C4-2B (cell line): ENCODE measurements around the gene LBX2.

ENCODE experiments used
- ZFX ChIP-seq: fragments of 450-650 bp; IDR thresholded peaks from 2 replicates; pipeline ENCODE4 v1.6.1; 2017
- TF ChIP-seq, protein P1 (sequence below): fragments of 450-650 bp; conservative IDR thresholded peaks from 2 replicates; pipeline ENCODE4 v1.5.1; 2017; ENCODE audit warnings: mild to moderate bottlenecking

DNA sequence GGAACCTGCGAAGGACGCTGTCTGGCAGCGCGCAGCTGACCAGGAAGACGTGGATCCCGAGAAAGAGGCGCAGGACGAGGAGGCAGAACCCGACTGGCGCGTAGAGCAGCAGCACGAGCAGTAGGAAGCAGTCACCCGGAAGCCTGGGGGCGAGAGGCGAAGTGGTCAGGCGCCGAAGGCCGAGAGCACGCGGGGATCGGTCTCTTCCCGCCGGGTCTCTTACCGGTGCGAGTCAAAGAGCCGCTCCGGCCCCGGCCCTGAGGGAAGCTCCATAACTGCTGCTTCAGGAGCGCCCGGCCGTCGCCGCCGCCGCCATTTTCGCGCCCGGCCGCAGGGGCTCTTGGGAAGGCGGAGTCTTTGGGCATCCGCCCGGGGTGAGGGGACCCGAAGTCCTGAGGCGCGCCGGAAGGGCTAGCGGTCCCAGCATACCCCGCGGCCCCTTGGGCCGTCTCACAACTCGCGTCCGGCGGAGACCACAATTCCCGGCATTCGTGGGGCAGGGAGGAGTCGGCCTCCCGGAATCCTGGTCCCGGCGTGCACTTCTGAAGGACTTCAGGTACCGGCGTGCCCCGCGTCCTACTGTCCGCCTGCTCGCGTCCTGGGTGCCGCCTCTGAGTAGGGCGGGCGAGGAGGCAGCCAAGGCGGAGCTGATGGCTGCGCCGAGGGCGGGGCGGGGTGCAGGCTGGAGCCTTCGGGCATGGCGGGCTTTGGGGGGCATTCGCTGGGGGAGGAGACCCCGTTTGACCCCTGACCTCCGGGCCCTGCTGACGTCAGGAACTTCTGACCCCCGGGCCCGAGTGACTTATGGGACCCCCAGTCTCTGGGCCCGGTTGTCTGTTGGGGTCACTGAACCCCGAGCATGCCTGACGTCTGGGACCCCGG is 30.2 kb upstream of the LBX2 start, which contains the start of the genes AUP1 and HTRA2:
- TF ChIP-seq, protein P1, sequence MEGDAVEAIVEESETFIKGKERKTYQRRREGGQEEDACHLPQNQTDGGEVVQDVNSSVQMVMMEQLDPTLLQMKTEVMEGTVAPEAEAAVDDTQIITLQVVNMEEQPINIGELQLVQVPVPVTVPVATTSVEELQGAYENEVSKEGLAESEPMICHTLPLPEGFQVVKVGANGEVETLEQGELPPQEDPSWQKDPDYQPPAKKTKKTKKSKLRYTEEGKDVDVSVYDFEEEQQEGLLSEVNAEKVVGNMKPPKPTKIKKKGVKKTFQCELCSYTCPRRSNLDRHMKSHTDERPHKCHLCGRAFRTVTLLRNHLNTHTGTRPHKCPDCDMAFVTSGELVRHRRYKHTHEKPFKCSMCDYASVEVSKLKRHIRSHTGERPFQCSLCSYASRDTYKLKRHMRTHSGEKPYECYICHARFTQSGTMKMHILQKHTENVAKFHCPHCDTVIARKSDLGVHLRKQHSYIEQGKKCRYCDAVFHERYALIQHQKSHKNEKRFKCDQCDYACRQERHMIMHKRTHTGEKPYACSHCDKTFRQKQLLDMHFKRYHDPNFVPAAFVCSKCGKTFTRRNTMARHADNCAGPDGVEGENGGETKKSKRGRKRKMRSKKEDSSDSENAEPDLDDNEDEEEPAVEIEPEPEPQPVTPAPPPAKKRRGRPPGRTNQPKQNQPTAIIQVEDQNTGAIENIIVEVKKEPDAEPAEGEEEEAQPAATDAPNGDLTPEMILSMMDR = no peak
- peak; percentile 42; the same call in 1 of the 2 replicates for TF ChIP-seq ZFX
